ENCODE measurements around the gene FBXO41.
"Not testable (repeated sequence)": the region's sequence is repeated elsewhere in the genome, so short reads cannot be mapped to it uniquely, and the experiment has no call there.

The FBXO41 gene

GRCh38 chr2:73265298-73266060 lies 18.8 kb downstream of the FBXO41 start:
- TF ChIP-seq YY1 (IDR thresholded peaks at IDR 0.05; ENCODE audit: insufficient read depth, insufficient read length) (no peak), ZNF274 (IDR thresholded peaks at IDR 0.05; ENCODE audit: low read depth, low read length) (no peak), SUZ12 (IDR thresholded peaks at IDR 0.05; ENCODE audit: extremely low read depth, insufficient read depth, insufficient read length) (no peak)
- no peak for DNase-seq (ENCODE audit: low read depth, low spot score)
- H3K4me1 ChIP-seq (ENCODE audit: insufficient read depth, insufficient read length), result peaks cover 8% of the 10 kb centered on the region
- H3K9ac ChIP-seq (ENCODE audit: insufficient read length, low read depth), result no peak overlapping the region
- peaks cover 39% of the 10 kb centered on the region for H3K27me3 ChIP-seq (ENCODE audit: insufficient read depth, insufficient read length)
- no peaks in the 10 kb centered on the region for H3K36me3 ChIP-seq (ENCODE audit: insufficient read depth, insufficient read length, low read length)
- no peak overlapping the region for H3K4me3 ChIP-seq (ENCODE audit: insufficient read length, low read depth)
- no peaks in the 10 kb centered on the region for H3K9me3 ChIP-seq (ENCODE audit: insufficient read depth, low read length)

GRCh38 chr2:73264783-73265182 lies 19.5 kb downstream of the FBXO41 start:
- Histone ChIP-seq H3K4me3 (ENCODE audit: insufficient read length, low read depth) (no peak overlapping the region), H3K9me3 (ENCODE audit: insufficient read depth, low read length) (no peaks in the 10 kb centered on the region), H3K4me1 (ENCODE audit: insufficient read depth, insufficient read length) (peaks cover 10% of the 10 kb centered on the region), H3K27me3 (ENCODE audit: insufficient read depth, insufficient read length) (peaks cover 32% of the 10 kb centered on the region), H3K36me3 (ENCODE audit: insufficient read depth, insufficient read length, low read length) (no peaks in the 10 kb centered on the region), H3K9ac (ENCODE audit: insufficient read length, low read depth) (no peak overlapping the region)
- DNase-seq (ENCODE audit: low read depth, low spot score), result no peak
- no peak for TF ChIP-seq SUZ12 (IDR thresholded peaks at IDR 0.05; ENCODE audit: extremely low read depth, insufficient read depth, insufficient read length)
- TF ChIP-seq ZNF274 (IDR thresholded peaks at IDR 0.05; ENCODE audit: low read depth, low read length), result no peak
- no peak for TF ChIP-seq YY1 (IDR thresholded peaks at IDR 0.05; ENCODE audit: insufficient read depth, insufficient read length)

GRCh38 chr2:73264332-73264606 lies 20.0 kb downstream of the FBXO41 start:
- TF ChIP-seq YY1 (IDR thresholded peaks at IDR 0.05; ENCODE audit: insufficient read depth, insufficient read length) (no peak), SUZ12 (IDR thresholded peaks at IDR 0.05; ENCODE audit: extremely low read depth, insufficient read depth, insufficient read length) (no peak), ZNF274 (IDR thresholded peaks at IDR 0.05; ENCODE audit: low read depth, low read length) (no peak)
- H3K36me3 ChIP-seq (ENCODE audit: insufficient read depth, insufficient read length, low read length), result no peaks in the 10 kb centered on the region
- H3K4me1 ChIP-seq (ENCODE audit: insufficient read depth, insufficient read length), result peaks cover 10% of the 10 kb centered on the region
- H3K4me3 ChIP-seq (ENCODE audit: insufficient read length, low read depth), result no peak overlapping the region
- peaks cover 28% of the 10 kb centered on the region for H3K27me3 ChIP-seq (ENCODE audit: insufficient read depth, insufficient read length)
- no peak overlapping the region for H3K9ac ChIP-seq (ENCODE audit: insufficient read length, low read depth)
- H3K9me3 ChIP-seq (ENCODE audit: insufficient read depth, low read length), result no peaks in the 10 kb centered on the region
- DNase-seq (ENCODE audit: low read depth, low spot score), result no peak

GRCh38 chr2:73263540-73264331 lies 20.5 kb downstream of the FBXO41 start:
- Histone ChIP-seq H3K9me3 (ENCODE audit: insufficient read depth, low read length) (no peaks in the 10 kb centered on the region), H3K27me3 (ENCODE audit: insufficient read depth, insufficient read length) (peaks cover 23% of the 10 kb centered on the region), H3K4me1 (ENCODE audit: insufficient read depth, insufficient read length) (peaks cover 10% of the 10 kb centered on the region), H3K9ac (ENCODE audit: insufficient read length, low read depth) (no peak overlapping the region), H3K36me3 (ENCODE audit: insufficient read depth, insufficient read length, low read length) (no peaks in the 10 kb centered on the region), H3K4me3 (ENCODE audit: insufficient read length, low read depth) (no peak overlapping the region)
- no peak for DNase-seq (ENCODE audit: low read depth, low spot score)
- TF ChIP-seq ZNF274 (IDR thresholded peaks at IDR 0.05; ENCODE audit: low read depth, low read length), result no peak
- no peak for TF ChIP-seq SUZ12 (IDR thresholded peaks at IDR 0.05; ENCODE audit: extremely low read depth, insufficient read depth, insufficient read length)
- TF ChIP-seq YY1 (IDR thresholded peaks at IDR 0.05; ENCODE audit: insufficient read depth, insufficient read length), result no peak

GRCh38 chr2:73262691-73263429 lies 21.4 kb downstream of the FBXO41 start:
- not testable (repeated sequence) for H3K36me3 ChIP-seq (ENCODE audit: insufficient read depth, insufficient read length, low read length); DNase-seq (ENCODE audit: low read depth, low spot score); H3K4me3 ChIP-seq (ENCODE audit: insufficient read length, low read depth); H3K9ac ChIP-seq (ENCODE audit: insufficient read length, low read depth); H3K9me3 ChIP-seq (ENCODE audit: insufficient read depth, low read length); H3K4me1 ChIP-seq (ENCODE audit: insufficient read depth, insufficient read length)
- peaks cover 14% of the 10 kb centered on the region for H3K27me3 ChIP-seq (ENCODE audit: insufficient read depth, insufficient read length)

GRCh38 chr2:73262108-73262651 lies 22.1 kb downstream of the FBXO41 start:
- no peaks in the 10 kb centered on the region for H3K36me3 ChIP-seq (ENCODE audit: insufficient read depth, insufficient read length, low read length)
- no peaks in the 10 kb centered on the region for H3K9me3 ChIP-seq (ENCODE audit: insufficient read depth, low read length)
- H3K27me3 ChIP-seq (ENCODE audit: insufficient read depth, insufficient read length), result peaks cover 7% of the 10 kb centered on the region
- H3K4me1 ChIP-seq (ENCODE audit: insufficient read depth, insufficient read length), result peaks cover 5% of the 10 kb centered on the region
- no peak overlapping the region for H3K9ac ChIP-seq (ENCODE audit: insufficient read length, low read depth)
- TF ChIP-seq SUZ12 (IDR thresholded peaks at IDR 0.05; ENCODE audit: extremely low read depth, insufficient read depth, insufficient read length) (no peak), ZNF274 (IDR thresholded peaks at IDR 0.05; ENCODE audit: low read depth, low read length) (no peak), YY1 (IDR thresholded peaks at IDR 0.05; ENCODE audit: insufficient read depth, insufficient read length) (no peak)
- no peak overlapping the region for H3K4me3 ChIP-seq (ENCODE audit: insufficient read length, low read depth)
- no peak for DNase-seq (ENCODE audit: low read depth, low spot score)

All from NT2/D1 (cell line).